ENCODE data around the gene ACTN1.

DNA sequence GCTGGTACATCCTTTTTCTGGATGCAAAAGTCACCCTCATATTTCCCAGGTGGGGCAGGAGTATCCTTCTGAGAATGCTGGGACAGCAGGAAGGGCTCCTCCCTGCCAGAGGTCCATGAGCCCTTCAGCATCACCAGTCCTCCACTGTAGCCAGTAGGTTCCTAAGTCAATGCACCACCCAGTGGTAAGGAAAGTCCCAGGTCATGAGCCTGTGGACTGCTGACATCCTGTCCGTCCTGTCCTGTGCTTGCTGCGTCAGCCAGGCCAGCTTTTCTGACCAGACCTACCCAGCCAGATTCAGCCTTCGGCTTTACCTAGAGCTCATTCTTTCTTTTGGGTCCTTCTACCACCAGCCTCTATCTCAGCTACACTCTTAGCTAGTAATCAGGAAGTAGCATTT, 23.0 kb upstream of the ACTN1 start:
- TF ChIP-seq, protein P1, sequence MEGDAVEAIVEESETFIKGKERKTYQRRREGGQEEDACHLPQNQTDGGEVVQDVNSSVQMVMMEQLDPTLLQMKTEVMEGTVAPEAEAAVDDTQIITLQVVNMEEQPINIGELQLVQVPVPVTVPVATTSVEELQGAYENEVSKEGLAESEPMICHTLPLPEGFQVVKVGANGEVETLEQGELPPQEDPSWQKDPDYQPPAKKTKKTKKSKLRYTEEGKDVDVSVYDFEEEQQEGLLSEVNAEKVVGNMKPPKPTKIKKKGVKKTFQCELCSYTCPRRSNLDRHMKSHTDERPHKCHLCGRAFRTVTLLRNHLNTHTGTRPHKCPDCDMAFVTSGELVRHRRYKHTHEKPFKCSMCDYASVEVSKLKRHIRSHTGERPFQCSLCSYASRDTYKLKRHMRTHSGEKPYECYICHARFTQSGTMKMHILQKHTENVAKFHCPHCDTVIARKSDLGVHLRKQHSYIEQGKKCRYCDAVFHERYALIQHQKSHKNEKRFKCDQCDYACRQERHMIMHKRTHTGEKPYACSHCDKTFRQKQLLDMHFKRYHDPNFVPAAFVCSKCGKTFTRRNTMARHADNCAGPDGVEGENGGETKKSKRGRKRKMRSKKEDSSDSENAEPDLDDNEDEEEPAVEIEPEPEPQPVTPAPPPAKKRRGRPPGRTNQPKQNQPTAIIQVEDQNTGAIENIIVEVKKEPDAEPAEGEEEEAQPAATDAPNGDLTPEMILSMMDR (IDR thresholded peaks at IDR 0.05): no peak
- TF ChIP-seq POLR2A (IDR thresholded peaks at IDR 0.05) (no peak), POLR2AphosphoS5 (IDR thresholded peaks at IDR 0.05; ENCODE audit: insufficient read depth in 1 of 2, low read depth in 1 of 2) (peak in 1 of 2 donors; percentile 34)
